T-helper 1 cell (primary cell): ENCODE results near the gene EIF2S2.

Source experiments
- DNase-seq, 5 donors: peaks; one replicate each; pipeline ENCODE4 v3.0.0-alpha.2; 2012 to 2020

The EIF2S2 gene

GRCh38 chr20:34120213-34120612 is 8.2 kb upstream of the EIF2S2 start:
- no peak for DNase-seq

GRCh38 chr20:34115232-34115631 is 3.2 kb upstream of the EIF2S2 start:
- no peak for DNase-seq

GRCh38 chr20:34114809-34115208 is 2.8 kb upstream of the EIF2S2 start:
- DNase-seq, result no peak

GRCh38 chr20:34112600-34113101 is 608 bp upstream of the EIF2S2 start:
- no peak for DNase-seq

- peak in 2 of 5 donors; percentile 7 to 37 for DNase-seq
These were observed 1.1 kb downstream of the EIF2S2 start for GRCh38 chr20:34110745-34111641.

GRCh38 chr20:34110025-34110744 is 1.9 kb downstream of the EIF2S2 start:
- no peak for DNase-seq

- no peak for DNase-seq
These were observed 2.6 kb downstream of the EIF2S2 start for GRCh38 chr20:34109442-34109841.

- peak in 1 of 5 donors; percentile 19 for DNase-seq
These were observed 3.3 kb downstream of the EIF2S2 start for GRCh38 chr20:34108616-34109174.

GRCh38 chr20:34105978-34106675 is 5.9 kb downstream of the EIF2S2 start:
- no peak for DNase-seq

- no peak for DNase-seq
These were observed 8.0 kb downstream of the EIF2S2 start for GRCh38 chr20:34104059-34104458.

GRCh38 chr20:34102342-34102741 is 9.7 kb downstream of the EIF2S2 start:
- no peak for DNase-seq

- no peak for DNase-seq
These were observed 11.5 kb downstream of the EIF2S2 start for GRCh38 chr20:34100576-34100975.

GRCh38 chr20:34099675-34100074 is 12.4 kb downstream of the EIF2S2 start:
- DNase-seq, result no peak

GRCh38 chr20:34098570-34098969 is 13.5 kb downstream of the EIF2S2 start:
- no peak for DNase-seq

- no peak for DNase-seq
These were observed 15.2 kb downstream of the EIF2S2 start for GRCh38 chr20:34096699-34097444.

GRCh38 chr20:34095825-34096224 is 16.2 kb downstream of the EIF2S2 start:
- no peak for DNase-seq

GRCh38 chr20:34093895-34094294 is 18.1 kb downstream of the EIF2S2 start:
- no peak for DNase-seq

- no peak for DNase-seq
These were observed 20.3 kb downstream of the EIF2S2 start for GRCh38 chr20:34091637-34092200.

GRCh38 chr20:34090645-34091044 is 21.4 kb downstream of the EIF2S2 start:
- DNase-seq, result no peak

- DNase-seq, result no peak
These were observed 22.2 kb downstream of the EIF2S2 start for GRCh38 chr20:34089655-34090345.

GRCh38 chr20:34089175-34089479 is 22.9 kb downstream of the EIF2S2 start:
- no peak for DNase-seq
